Epithelial cell of esophagus (primary cell): ENCODE measurements around the gene FOXRED2.

Source experiments
- DNase-seq: peaks from one replicate; pipeline ENCODE4 v3.0.0; 2010; ENCODE audit warnings: low read depth
- H3K4me3 ChIP-seq: 2 replicates; pipeline ENCODE4 v1.5.1; 2011; ENCODE audit warnings: mild to moderate bottlenecking, low read length, control low read depth
- TF ChIP-seq, protein P1 (sequence below): IDR thresholded peaks from 2 replicates; pipeline ENCODE4 v1.5.1; 2011; ENCODE audit warnings: low read depth, mild to moderate bottlenecking, low read length, control low read depth, inconsistent platforms; ENCODE audit not compliant: insufficient read depth; ENCODE audit errors: missing control alignments

The FOXRED2 gene

DNA sequence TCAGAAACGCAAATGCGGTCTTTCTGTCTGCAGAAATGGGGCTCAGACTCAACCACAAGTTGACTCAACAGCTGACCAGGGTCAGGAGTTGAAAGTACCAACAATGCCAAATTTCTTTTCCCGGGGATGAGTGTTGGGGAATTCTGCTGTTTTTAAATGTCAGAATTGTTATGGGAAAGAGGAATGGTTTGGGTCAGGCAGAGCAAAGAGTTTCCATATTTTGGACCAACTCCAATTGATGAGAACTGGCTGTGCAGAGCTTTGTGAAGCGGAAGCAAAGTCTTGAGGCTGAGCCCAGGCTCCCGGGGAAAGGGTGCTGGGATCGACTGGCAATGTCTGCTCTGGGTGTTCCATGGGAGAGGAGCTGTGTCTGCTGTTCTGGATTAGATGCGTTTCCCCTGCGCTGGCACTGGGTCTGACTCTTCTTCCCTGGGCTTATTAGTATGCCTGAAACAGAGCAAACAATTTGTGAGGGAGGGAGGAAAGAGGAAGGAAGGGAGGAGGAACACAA lies 61.6 kb downstream of the FOXRED2 start:
- TF ChIP-seq, protein P1, sequence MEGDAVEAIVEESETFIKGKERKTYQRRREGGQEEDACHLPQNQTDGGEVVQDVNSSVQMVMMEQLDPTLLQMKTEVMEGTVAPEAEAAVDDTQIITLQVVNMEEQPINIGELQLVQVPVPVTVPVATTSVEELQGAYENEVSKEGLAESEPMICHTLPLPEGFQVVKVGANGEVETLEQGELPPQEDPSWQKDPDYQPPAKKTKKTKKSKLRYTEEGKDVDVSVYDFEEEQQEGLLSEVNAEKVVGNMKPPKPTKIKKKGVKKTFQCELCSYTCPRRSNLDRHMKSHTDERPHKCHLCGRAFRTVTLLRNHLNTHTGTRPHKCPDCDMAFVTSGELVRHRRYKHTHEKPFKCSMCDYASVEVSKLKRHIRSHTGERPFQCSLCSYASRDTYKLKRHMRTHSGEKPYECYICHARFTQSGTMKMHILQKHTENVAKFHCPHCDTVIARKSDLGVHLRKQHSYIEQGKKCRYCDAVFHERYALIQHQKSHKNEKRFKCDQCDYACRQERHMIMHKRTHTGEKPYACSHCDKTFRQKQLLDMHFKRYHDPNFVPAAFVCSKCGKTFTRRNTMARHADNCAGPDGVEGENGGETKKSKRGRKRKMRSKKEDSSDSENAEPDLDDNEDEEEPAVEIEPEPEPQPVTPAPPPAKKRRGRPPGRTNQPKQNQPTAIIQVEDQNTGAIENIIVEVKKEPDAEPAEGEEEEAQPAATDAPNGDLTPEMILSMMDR, result no peak
- no peak overlapping the region for H3K4me3 ChIP-seq
- no peak for DNase-seq

DNA sequence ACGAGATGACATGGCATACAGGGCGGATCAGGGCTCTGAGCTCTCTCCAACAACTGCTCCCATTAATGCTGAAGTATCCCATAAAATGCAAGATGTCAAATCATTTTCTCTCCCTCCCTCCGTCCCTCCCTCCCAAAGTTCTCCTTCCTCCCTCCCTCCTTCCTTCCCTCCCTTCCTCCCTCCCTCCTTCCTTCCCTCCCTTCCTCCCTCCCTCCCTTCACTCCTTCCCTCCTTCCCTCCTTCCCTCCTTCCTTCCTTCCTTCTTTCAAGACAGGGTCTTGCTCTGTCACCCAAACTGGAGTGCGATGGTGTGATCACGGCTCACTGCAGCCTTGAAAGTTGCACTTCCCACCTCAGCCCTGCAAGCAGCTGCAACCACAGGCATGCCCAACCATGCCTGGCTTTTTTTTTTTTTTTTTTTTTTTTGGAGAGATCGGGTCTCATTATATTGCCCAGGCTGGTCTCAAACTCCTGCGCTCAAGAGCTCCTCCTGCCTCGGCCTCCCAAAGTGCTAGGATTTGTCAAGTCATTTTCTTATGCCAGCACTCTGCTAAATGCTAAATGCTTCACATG lies 63.6 kb downstream of the FOXRED2 start:
- no peak for DNase-seq
- no peak overlapping the region for H3K4me3 ChIP-seq
- TF ChIP-seq, protein P1, result no peak

DNA sequence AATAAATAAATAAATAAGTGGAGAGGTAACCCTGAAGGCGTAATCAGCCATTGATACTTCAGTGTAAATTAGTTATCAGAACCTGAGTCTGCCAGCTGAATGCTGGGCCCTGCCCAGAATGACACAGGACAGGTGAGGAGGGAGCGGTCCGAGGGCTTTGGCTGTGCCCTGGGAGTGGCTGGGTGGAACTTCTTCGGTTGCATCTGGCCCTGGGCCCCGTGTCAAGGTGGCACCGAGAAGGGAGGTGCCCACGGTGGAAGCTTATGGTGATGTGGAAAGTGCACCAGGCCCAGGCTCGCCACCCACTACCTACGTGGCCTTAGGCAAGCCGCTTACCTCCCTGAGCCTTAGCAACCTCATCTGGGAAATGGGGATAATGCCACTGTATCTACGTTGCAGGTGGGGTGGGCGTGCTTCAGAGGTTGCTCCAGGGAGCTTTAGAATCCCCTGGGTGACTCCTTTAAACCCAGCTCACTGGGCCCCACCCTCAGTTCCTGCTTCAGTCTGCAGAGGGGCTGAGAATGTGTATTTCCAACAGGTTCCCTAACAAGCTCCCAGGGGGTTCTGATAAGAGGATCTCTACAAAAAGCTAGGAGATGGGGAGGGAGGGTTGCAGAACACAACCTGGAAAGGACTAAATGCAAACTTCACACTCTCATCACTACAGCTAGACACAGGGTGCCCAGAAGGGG lies 64.2 kb downstream of the FOXRED2 start:
- H3K4me3 ChIP-seq, result no peak overlapping the region
- TF ChIP-seq, protein P1, result no peak
- DNase-seq, result no peak

DNA sequence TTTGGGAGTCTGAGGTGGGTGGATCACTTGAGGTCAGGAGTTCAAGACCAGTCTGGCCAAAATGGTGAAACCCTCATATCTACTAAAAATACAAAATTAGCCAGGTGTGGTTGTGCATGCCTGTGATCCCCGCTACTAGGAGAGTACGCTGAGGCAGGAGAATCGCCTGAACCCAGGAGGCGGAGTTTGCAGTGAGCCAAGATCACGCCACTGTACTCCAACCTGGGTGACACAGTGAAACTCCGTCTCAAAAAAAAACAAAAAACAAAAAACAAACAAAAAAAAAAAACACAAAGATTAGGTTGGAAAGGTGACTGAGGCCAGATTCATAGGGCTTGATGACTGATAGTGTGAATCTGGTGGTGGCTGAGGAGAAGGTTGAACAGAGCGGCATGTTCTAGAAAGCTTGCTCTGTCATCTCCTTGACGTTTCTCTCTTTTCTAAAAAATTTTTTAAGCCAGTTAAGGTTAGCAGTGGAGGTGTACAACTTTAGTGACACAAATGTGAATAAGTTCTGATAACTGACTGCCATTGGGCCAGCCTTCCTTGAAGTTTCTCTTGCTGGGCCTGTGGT lies 66.3 kb downstream of the FOXRED2 start:
- no peak overlapping the region for H3K4me3 ChIP-seq
- TF ChIP-seq, protein P1, result no peak
- no peak for DNase-seq

DNA sequence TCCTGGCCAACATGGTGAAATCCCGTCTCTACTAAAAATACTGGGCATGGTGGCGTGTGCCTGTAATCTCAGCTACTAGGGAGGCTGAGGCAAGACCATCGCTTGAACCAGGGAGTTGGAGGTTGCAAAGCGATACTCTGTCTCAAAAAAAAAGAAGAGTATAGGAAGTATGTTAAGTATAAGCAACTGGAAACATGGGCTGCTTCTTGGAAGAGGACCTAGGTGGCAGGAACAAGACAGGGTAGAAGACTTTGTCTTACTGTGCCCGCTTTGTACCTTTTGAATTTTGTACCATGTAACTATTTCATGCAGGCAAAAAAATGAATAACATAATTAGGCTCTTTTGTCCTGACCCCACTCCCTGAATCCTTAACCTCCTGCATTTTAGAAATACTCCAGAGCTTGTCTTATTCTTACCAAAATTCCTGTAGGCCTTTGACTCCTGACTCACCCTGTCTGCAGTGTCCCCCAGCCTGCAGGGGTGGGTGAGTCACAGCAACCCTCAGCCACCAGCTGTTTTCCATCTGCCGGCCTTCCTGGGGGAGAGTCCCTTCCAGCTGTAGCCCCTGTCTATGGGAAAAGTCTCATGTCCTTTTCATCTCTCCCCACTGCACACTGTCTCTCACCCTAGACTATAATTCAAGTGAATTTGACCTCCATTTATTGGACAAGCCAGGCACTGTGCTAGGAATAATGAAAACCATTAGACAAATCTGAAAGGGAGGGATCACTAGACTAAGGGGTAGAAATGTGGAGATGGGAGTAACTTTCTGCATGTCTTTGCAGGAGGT lies 67.2 kb downstream of the FOXRED2 start:
- no peak overlapping the region for H3K4me3 ChIP-seq
- peak; percentile 79 for DNase-seq
- TF ChIP-seq, protein P1, result no peak
